SK-N-MC (cell line): ENCODE measurements around the gene ARL5C.

ENCODE experiments used
- EZH2 ChIP-seq: fragments of 200-600 bp; sonication (generic); IDR thresholded peaks from one replicate; pipeline ENCODE4 v1.6.1; 2017; ENCODE audit warnings: antibody characterized with exemption
- POLR2AphosphoS5 ChIP-seq: IDR thresholded peaks from 2 replicates; pipeline ENCODE4 v1.6.1; 2012; ENCODE audit warnings: mild to moderate bottlenecking, low read depth, low read length, borderline replicate concordance

- TF ChIP-seq EZH2 (no peak), POLR2AphosphoS5 (no peak)
These were observed 12.6 kb upstream of the ARL5C start for GRCh38 chr17:39178536-39178935.
